ENCODE measurements around the gene GPS2.

GRCh38 chr17:7328840-7329373 is 13.7 kb upstream of the GPS2 start, which contains the start of gene NEURL4:
- TF ChIP-seq CTCF (IDR thresholded peaks at IDR 0.05) (no peak), POLR2A (IDR thresholded peaks at IDR 0.05) (no peak), EP300 (IDR thresholded peaks at IDR 0.05) (no peak)
